ENCODE data around the gene PLEKHA3. TPM values are rescaled to one million over a fixed set of nuclear protein-coding genes. Genes with fewer than 3 reads are reported as not detected.

Gene PLEKHA3
- total RNA-seq, 1 experiment from 2014 or later = 25.9 TPM

DNA sequence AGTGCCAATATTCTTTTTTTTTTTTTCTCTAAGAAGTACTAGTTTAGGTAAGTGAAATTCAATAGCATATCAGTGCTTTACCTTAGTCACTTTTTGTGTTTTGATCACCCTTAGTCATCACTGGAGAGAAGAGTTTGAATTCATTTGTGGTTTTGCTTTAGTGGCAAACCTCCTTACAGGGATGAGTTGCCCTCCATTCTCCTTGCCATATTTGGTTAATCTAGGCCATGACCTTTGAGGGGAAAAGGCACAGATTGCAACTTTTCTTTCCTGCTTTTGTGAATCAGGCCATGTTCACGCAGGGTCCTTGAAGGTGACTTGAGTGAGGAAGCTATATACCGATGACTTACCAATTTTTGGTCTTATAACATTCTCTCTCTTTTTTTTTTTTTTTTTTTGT lies 34.4 kb downstream of the PLEKHA3 start:
- H3K27ac Mint-ChIP-seq = no peak overlapping the region
- H4K20me1 ChIP-seq (ENCODE audit: control insufficient read depth, insufficient read depth, insufficient read length) = no peaks in the 10 kb centered on the region

More for the DNA sequence above, 34.4 kb downstream of the PLEKHA3 start:
- no peak overlapping the region for H4K8ac ChIP-seq (replicated peaks; ENCODE audit: insufficient read length, low read depth, low read length)
- no peak overlapping the region for H3T11ph ChIP-seq (ENCODE audit: low read length)
- H2AFZ ChIP-seq (ENCODE audit: low read length) = no peak overlapping the region
- no peak overlapping the region for H2BK20ac ChIP-seq (ENCODE audit: low read depth, low read length, poor library complexity, severe bottlenecking)
- no peaks in the 10 kb centered on the region for H3K9me3 ChIP-seq (ENCODE audit: control insufficient read depth, low read depth, low read length)
- no peaks in the 10 kb centered on the region for H3K79me1 ChIP-seq (ENCODE audit: insufficient read depth, low read depth, low read length, poor library complexity, severe bottlenecking)
- no peak overlapping the region for H4K5ac ChIP-seq (ENCODE audit: insufficient read length, low read depth, low read length)
- no peak overlapping the region for H3K14ac ChIP-seq (ENCODE audit: insufficient read depth, low read length)
- H4K91ac ChIP-seq (ENCODE audit: insufficient read length, low read depth, low read length) = no peak overlapping the region
- Mint-ChIP-seq H3K36me3 (ENCODE audit: insufficient read depth in 1 of 3, low read depth in 3 of 3) (no peaks in the 10 kb centered on the region), H3K4me1 (no peaks in the 10 kb centered on the region), H3K9me3 (no peaks in the 10 kb centered on the region), H3K4me3 (no peak overlapping the region), H3K27me3 (ENCODE audit: low read depth) (no peaks in the 10 kb centered on the region)
- no peak overlapping the region for H3K27ac ChIP-seq (ENCODE audit: insufficient read length, low read depth, low read length)
- H3K27me3 ChIP-seq (ENCODE audit: insufficient read depth, low read length) = no peaks in the 10 kb centered on the region
- H3K4me1 ChIP-seq (ENCODE audit: insufficient read depth, low read length) = no peaks in the 10 kb centered on the region
- no peak overlapping the region for H3K4ac ChIP-seq (ENCODE audit: low read depth, low read length)
- H3K23ac ChIP-seq (ENCODE audit: insufficient read length, low read depth, low read length) = no peak overlapping the region
- DNase-seq = no peak
- H2BK12ac ChIP-seq (ENCODE audit: insufficient read length, low read depth, low read length) = no peak overlapping the region
- H2BK15ac ChIP-seq (ENCODE audit: low read depth, low read length) = no peak overlapping the region
- WGBS (ENCODE audit: extremely low coverage, insufficient read length, low lambda C conversion rate) = no CpG with 5 or more reads among the region's 2 CpGs
- no peak overlapping the region for H3K18ac ChIP-seq (ENCODE audit: insufficient read length, low read depth, low read length)
- H3K4me2 ChIP-seq (ENCODE audit: insufficient read depth, insufficient read length, low read length) = no peak overlapping the region
- no peak overlapping the region for H2AK5ac ChIP-seq (ENCODE audit: insufficient read length, low read length)
- H3K23me2 ChIP-seq (ENCODE audit: insufficient read length, low read depth, low read length, poor library complexity, severe bottlenecking) = no peaks in the 10 kb centered on the region
- H3K9ac ChIP-seq (ENCODE audit: extremely low read depth, insufficient read length, low read length) = no peak overlapping the region
- no peak overlapping the region for H2BK120ac ChIP-seq (ENCODE audit: low read depth, low read length, poor library complexity, severe bottlenecking)
- no peak overlapping the region for H2BK5ac ChIP-seq (ENCODE audit: insufficient read length, low read length)
- TF ChIP-seq, protein P1, sequence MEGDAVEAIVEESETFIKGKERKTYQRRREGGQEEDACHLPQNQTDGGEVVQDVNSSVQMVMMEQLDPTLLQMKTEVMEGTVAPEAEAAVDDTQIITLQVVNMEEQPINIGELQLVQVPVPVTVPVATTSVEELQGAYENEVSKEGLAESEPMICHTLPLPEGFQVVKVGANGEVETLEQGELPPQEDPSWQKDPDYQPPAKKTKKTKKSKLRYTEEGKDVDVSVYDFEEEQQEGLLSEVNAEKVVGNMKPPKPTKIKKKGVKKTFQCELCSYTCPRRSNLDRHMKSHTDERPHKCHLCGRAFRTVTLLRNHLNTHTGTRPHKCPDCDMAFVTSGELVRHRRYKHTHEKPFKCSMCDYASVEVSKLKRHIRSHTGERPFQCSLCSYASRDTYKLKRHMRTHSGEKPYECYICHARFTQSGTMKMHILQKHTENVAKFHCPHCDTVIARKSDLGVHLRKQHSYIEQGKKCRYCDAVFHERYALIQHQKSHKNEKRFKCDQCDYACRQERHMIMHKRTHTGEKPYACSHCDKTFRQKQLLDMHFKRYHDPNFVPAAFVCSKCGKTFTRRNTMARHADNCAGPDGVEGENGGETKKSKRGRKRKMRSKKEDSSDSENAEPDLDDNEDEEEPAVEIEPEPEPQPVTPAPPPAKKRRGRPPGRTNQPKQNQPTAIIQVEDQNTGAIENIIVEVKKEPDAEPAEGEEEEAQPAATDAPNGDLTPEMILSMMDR (conservative IDR thresholded peaks at IDR 0.05) = no peak
- H3K79me2 ChIP-seq (ENCODE audit: insufficient read depth, low read length) = no peaks in the 10 kb centered on the region
- no peak overlapping the region for H3K56ac ChIP-seq (ENCODE audit: insufficient read length, low read depth, low read length)

Data from H9 (cell line).